GM12878 (cell line): Measurements from ENCODE around the gene NRXN3. TPM values are rescaled to one million over a fixed set of nuclear protein-coding genes. Genes with fewer than 3 reads are reported as not detected.

Experiments used
- ATAC-seq: fragments of 200-7000 bp; cut with Tn5 transposase; 3 replicates; pipeline ENCODE4 v1.9.1; 2020; ENCODE audit warnings: mild to moderate bottlenecking, moderate library complexity
- BruUV-seq: library from RNA; stranded (reverse); fragments of 400-500 nt; replicated peaks from 2 replicates; lab custom pipeline; 2021; lab: Mats Ljungman, UMichigan
- CTCF ChIA-PET: fragments of 300-600 bp; sonication (Branson Sonifier 250); formaldehyde crosslinking; extraction: SDS; loops from one replicate; lab custom pipeline; 2021; ENCODE audit warnings: inconsistent platforms; lab: Yijun Ruan, JAX
- POLR2A ChIA-PET: fragments of 350-600 bp; formaldehyde crosslinking; extraction: SDS; loops from one replicate; lab custom pipeline; 2021; ENCODE audit warnings: inconsistent platforms; lab: Charles Lee
- RAD21 ChIA-PET: fragments of 300-600 bp; sonication (Branson Sonifier 250); formaldehyde crosslinking; loops from one replicate; lab custom pipeline; 2023; ENCODE audit warnings: antibody characterized with exemption; ENCODE audit not compliant: unreplicated experiment; lab: Charles Lee
- SMC1A ChIA-PET: fragments of 300-600 bp; sonication (Branson Sonifier 250); formaldehyde crosslinking; loops from one replicate; lab custom pipeline; 2023; ENCODE audit not compliant: unreplicated experiment, uncharacterized antibody; lab: Charles Lee
- DNase-seq: peaks from one replicate; pipeline ENCODE4 v3.0.0-alpha.2; 2011; ENCODE audit warnings: low read depth, low spot score
- FAIRE-seq: peaks from 3 replicates; lab custom pipeline; 2011; peaks lifted over from hg19 to GRCh38; lab: Jason Lieb, UNC
- H2AFZ ChIP-seq: 2 replicates; pipeline ENCODE4 v1.6.0; 2011; ENCODE audit warnings: low read depth, low read length, control low read depth; ENCODE audit not compliant: control insufficient read depth
- H3K27ac ChIP-seq: 2 replicates; pipeline ENCODE4 v1.5.1; 2011; ENCODE audit warnings: control low read depth; ENCODE audit not compliant: control insufficient read depth, insufficient read depth
- H3K27me3 ChIP-seq, 2 experiments: replicated peaks in 1 of 2; 2 replicates each; pipeline versions ENCODE4 v1.6.0 to v1.6.1; 2011; ENCODE audit warnings: low read length in 1 of 2; ENCODE audit not compliant: control insufficient read depth in 2 of 2, insufficient read depth in 2 of 2
- H3K36me3 ChIP-seq, 2 experiments: 2 replicates each; pipeline ENCODE4 v1.5.1; 2011; ENCODE audit warnings: low read length in 1 of 2; ENCODE audit not compliant: control insufficient read depth in 2 of 2, insufficient read depth in 2 of 2
- H3K4me1 ChIP-seq: 2 replicates; pipeline ENCODE4 v1.6.1; 2011; ENCODE audit warnings: mild to moderate bottlenecking, low read length, moderate library complexity, mixed read lengths; ENCODE audit not compliant: control insufficient read depth, insufficient read depth
- H3K4me2 ChIP-seq: 2 replicates; pipeline ENCODE4 v1.6.0; 2011; ENCODE audit warnings: control low read depth; ENCODE audit not compliant: control insufficient read depth, insufficient read depth
- H3K4me3 ChIP-seq: fragments of 200-600 bp; sonication (generic); 2 replicates; pipeline ENCODE4 v1.5.1; 2016
- H3K79me2 ChIP-seq: 2 replicates; pipeline ENCODE4 v1.6.0; 2011; ENCODE audit warnings: low read length; ENCODE audit not compliant: control insufficient read depth, insufficient read depth
- H3K9ac ChIP-seq: 2 replicates; pipeline ENCODE4 v1.8.0; 2011; ENCODE audit warnings: low read length, control low read depth, mixed read lengths; ENCODE audit not compliant: control insufficient read depth, insufficient read depth
- H3K9me3 ChIP-seq: replicated peaks from 3 replicates; pipeline ENCODE4 v1.5.1; 2011; ENCODE audit warnings: mild to moderate bottlenecking, low read length; ENCODE audit not compliant: control insufficient read depth, insufficient read depth
- H4K20me1 ChIP-seq: 2 replicates; pipeline ENCODE4 v1.6.0; 2011; ENCODE audit not compliant: control insufficient read depth, insufficient read depth
- ASH2L ChIP-seq: fragments of 300-600, 200-600 bp; sonication (generic); IDR thresholded peaks from 2 replicates; pipeline ENCODE4 v1.6.1; 2017; ENCODE audit warnings: low read depth, mild to moderate bottlenecking, borderline replicate concordance
- CHD4 ChIP-seq: fragments of 200-600 bp; sonication (generic); IDR thresholded peaks from 2 replicates; pipeline ENCODE4 v1.6.1; 2016; ENCODE audit warnings: mild to moderate bottlenecking
- ELK1 ChIP-seq: IDR thresholded peaks from 2 replicates; pipeline ENCODE4 v1.6.1; 2012; ENCODE audit warnings: low read depth, low read length, improper control_type of control experiment
- EP300 ChIP-seq, 2 experiments: fragments of 150-350 bp in 1 of 2; IDR thresholded peaks; 2 replicates each; pipeline ENCODE4 v1.6.1; 2011 to 2012; ENCODE audit warnings: low read depth in 2 of 2, low read length in 2 of 2, borderline replicate concordance in 1 of 2, improper control_type of control experiment in 1 of 2, inconsistent platforms in 1 of 2; ENCODE audit not compliant: control insufficient read depth in 1 of 2
- FOS ChIP-seq: IDR thresholded peaks from 3 replicates; pipeline ENCODE4 v1.6.1; 2011; ENCODE audit warnings: borderline replicate concordance; ENCODE audit not compliant: insufficient read length; ENCODE audit errors: extremely low read depth
- JUND ChIP-seq: IDR thresholded peaks from 2 replicates; pipeline ENCODE4 v1.6.1; 2012; ENCODE audit warnings: low read depth, mild to moderate bottlenecking, low read length, improper control_type of control experiment, moderate library complexity
- KAT2A ChIP-seq: conservative IDR thresholded peaks from 2 replicates; pipeline ENCODE4 v1.6.1; 2011; ENCODE audit warnings: low read depth, low read length; ENCODE audit not compliant: control insufficient read depth
- KLF5 ChIP-seq: fragments of 450-650 bp; IDR thresholded peaks from 2 replicates; pipeline ENCODE4 v1.6.1; 2014; ENCODE audit warnings: mild to moderate bottlenecking; ENCODE audit not compliant: partially characterized antibody
- RAD21 ChIP-seq: IDR thresholded peaks from 2 replicates; pipeline ENCODE4 v1.6.1; 2011; ENCODE audit warnings: mild to moderate bottlenecking, low read depth, low read length, moderate library complexity; ENCODE audit not compliant: insufficient read depth
- TARDBP ChIP-seq: IDR thresholded peaks from 2 replicates; pipeline ENCODE4 v1.6.1; 2016; ENCODE audit warnings: borderline replicate concordance
- TBL1XR1 ChIP-seq: IDR thresholded peaks from 2 replicates; pipeline ENCODE4 v1.6.1; 2012; ENCODE audit warnings: low read depth, low read length, improper control_type of control experiment
- ZBTB40 ChIP-seq: fragments of 450-650 bp; IDR thresholded peaks from 2 replicates; pipeline ENCODE4 v1.6.1; 2016; ENCODE audit warnings: mild to moderate bottlenecking, moderate library complexity, borderline replicate concordance
- ZNF384 ChIP-seq: IDR thresholded peaks from 2 replicates; pipeline ENCODE4 v1.6.1; 2012; ENCODE audit warnings: low read depth, mild to moderate bottlenecking, low read length, improper control_type of control experiment, borderline replicate concordance
- WGBS: methylation state at CpG from one replicate; pipeline ENCODE4 v1.1.6; 2016; ENCODE audit warnings: low lambda C conversion rate; ENCODE audit not compliant: insufficient replicate concordance, insufficient coverage; ENCODE audit errors: missing lambda C conversion rate; 5-methylcytosine and 5-hydroxymethylcytosine counted together
- in situ Hi-C: fragments of 300-500 bp; cut with MboI; formaldehyde crosslinking; loops from 9 replicates; pipeline ENCODE4 v1.14.3; 2018; ENCODE audit warnings: mixed read lengths
- intact Hi-C: fragments of 100-400 bp; cut with micrococcal nuclease; formaldehyde crosslinking; loops from one replicate; pipeline ENCODE4 v1.14.2; 2022; ENCODE audit not compliant: unreplicated experiment
- polyA plus RNA-seq, 11 experiments: library from polyadenylated mRNA; depleted of rRNA in 4 of 11; unstranded in 6 of 11; stranded (reverse) in 5 of 11; fragments of >200 nt; fragmentation: Nextera tagmentation in 4 of 11; fragmentation: Illumina TruSeq in 1 of 11; extraction: Ambion mirVana in 4 of 11; extraction: Trizol in 1 of 11; gene quantifications; 1 replicate in 1 of 11; 2 replicates in 10 of 11; pipeline versions ENCODE4 v1.2.1 to v1.2.3, GENCODE V29; 2011 to 2016; ENCODE audit warnings: inconsistent platforms in 2 of 11, missing spikeins in 2 of 11, low read depth in 1 of 11
- total RNA-seq, 4 experiments: library from RNA; depleted of rRNA in 3 of 4; stranded (reverse); fragments of >200 nt in 3 of 4; fragmentation: Illumina TruSeq in 1 of 4; extraction: Trizol in 1 of 4; gene quantifications; 2 replicates each; pipeline versions ENCODE4 v1.2.1 to v1.2.3, GENCODE V29; 2013 to 2021

Gene NRXN3
- total and polyA plus RNA-seq, 10 of the 15 experiments (the other 5 are each of a cell fraction or from before 2014, with no cell fraction given), result 0.52 to 3.3 (median 1.4) TPM

DNA sequence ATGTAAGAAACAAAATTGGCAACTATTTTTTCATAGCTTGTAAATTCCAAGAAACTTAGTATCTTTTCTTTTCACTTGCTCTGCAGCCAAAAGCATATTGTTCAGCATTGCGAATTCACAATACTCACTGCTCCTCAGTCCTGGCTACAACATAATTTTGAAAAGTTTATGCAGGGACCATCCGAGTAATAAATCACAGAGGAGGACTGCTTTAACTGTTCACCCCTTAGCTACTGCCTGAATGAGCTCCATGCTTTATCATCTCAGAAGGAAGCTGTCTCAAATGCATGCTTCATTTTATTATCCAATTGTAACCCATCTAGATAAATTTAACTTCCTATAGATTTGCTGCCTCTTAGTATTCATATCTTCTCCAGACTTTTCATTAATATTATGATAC lies 1213.3 kb downstream of the NRXN3 start:
- Histone ChIP-seq H2AFZ (no peak overlapping the region), H3K9me3 (no peaks in the 10 kb centered on the region), H3K27ac (no peak overlapping the region), H4K20me1 (no peaks in the 10 kb centered on the region), H3K27me3 (no peaks in the 10 kb centered on the region), H3K79me2 (no peaks in the 10 kb centered on the region), H3K36me3 (no peaks in the 10 kb centered on the region), H3K4me2 (no peak overlapping the region), H3K4me1 (no peaks in the 10 kb centered on the region), H3K4me3 (no peak overlapping the region), H3K9ac (no peak overlapping the region)
- POLR2A ChIA-PET, result no interaction called here
- RAD21 ChIA-PET, result no interaction called here
- TF ChIP-seq TARDBP (no peak), TBL1XR1 (no peak), ASH2L (no peak), CHD4 (no peak), JUND (no peak), KAT2A (no peak), ELK1 (no peak), FOS (no peak)
- no TSS peak for BruUV-seq
- DNase-seq (no peak), ATAC-seq (no peak), FAIRE-seq (no peak)
- 15% methylated on average over 2 of the region's 2 CpGs for WGBS
- CTCF ChIA-PET, result no interaction called here
- SMC1A ChIA-PET, result no interaction called here
- in situ Hi-C loops (no loop called here), intact Hi-C loops (no loop called here)

- in situ Hi-C loops, result no loop called here
- no peak for ATAC-seq
- POLR2A ChIA-PET, result no interaction called here
- TF ChIP-seq RAD21 (no peak), ZNF384 (no peak), EP300 (IDR thresholded peaks at IDR 0.05; ENCODE audit: borderline replicate concordance in 1 of 2, control insufficient read depth in 1 of 2, low read depth in 2 of 2, low read length in 2 of 2) (no peak), ZBTB40 (no peak), KLF5 (no peak)
These were observed 1224.9 kb downstream of the NRXN3 start for GRCh38 chr14:79395061-79395460.

More at GRCh38 chr14:79395061-79395460, 1224.9 kb downstream of the NRXN3 start:
- no peaks in the 10 kb centered on the region for H3K4me1 ChIP-seq
- no TSS peak for BruUV-seq
- no peak overlapping the region for H3K9ac ChIP-seq
- H2AFZ ChIP-seq, result no peak overlapping the region
- H4K20me1 ChIP-seq, result no peaks in the 10 kb centered on the region
- no peaks in the 10 kb centered on the region for H3K36me3 ChIP-seq
- no peaks in the 10 kb centered on the region for H3K9me3 ChIP-seq
- ChIA-PET CTCF (no interaction called here), SMC1A (no interaction called here), RAD21 (no interaction called here)
- no peaks in the 10 kb centered on the region for H3K79me2 ChIP-seq
- DNase-seq (no peak), FAIRE-seq (no peak)
- H3K4me3 ChIP-seq, result no peak overlapping the region
- no peak overlapping the region for H3K27ac ChIP-seq
- intact Hi-C loops, result no loop called here
- H3K27me3 ChIP-seq, result no peaks in the 10 kb centered on the region
- H3K4me2 ChIP-seq, result no peak overlapping the region
